Measurements from ENCODE around the gene AQP9.

AQP9 gene

GRCh38 chr15:58228718-58229117 is 90.5 kb downstream of the AQP9 start:
- DNase-seq = no peak

DNA sequence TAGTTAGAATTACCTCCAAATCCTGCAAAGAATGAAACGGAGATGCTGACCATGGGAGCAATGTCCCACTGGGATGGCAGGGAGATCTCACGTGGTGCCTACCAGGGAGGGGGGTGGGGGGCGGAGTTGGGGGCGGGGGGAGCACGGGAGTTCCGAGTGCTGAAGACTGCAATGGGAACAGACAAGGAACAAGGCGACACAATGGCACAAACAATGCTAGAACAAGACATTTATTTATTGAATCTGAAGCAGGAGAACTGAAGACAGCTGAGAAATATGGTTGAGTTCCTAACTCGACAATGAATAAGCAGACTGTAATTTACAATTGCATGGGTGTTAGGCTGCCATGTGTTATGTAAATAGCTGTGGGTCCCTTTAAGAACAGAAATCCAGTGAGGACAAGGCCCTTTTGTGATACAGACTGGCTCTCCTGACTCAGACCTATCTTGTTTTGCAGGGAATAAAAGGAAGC is 91.2 kb downstream of the AQP9 start:
- DNase-seq = no peak

- DNase-seq = no peak
Observed at GRCh38 chr15:58232281-58233065, 94.3 kb downstream of the AQP9 start.

DNA sequence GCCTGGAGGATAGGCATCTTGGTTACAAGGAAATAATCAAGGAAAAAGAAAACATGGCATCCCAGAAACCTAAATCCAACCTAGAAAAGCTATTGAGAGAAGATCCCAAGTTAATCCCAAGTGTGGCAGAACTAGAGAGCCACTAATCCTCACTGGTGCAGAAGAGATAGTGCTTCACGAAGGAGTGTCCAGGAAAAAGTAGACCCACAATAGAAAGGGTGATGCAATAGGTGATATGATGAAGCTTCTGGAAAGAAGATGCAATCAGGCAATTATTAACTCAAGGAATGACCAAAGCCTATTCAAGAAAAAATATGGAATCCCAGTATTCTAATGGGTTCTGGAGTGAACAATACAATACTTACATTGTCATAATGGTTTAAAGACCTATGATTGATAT is 95.2 kb downstream of the AQP9 start:
- no peak for DNase-seq

All from NCI-H146 (cell line).